C4-2B (cell line): ENCODE data around the gene MAGED2.
"Not testable (repeated sequence)": the region's sequence is repeated elsewhere in the genome, so short reads cannot be mapped to it uniquely, and the experiment has no call there.

Experiments used
- H3K27ac ChIP-seq: fragments of 450-650 bp; 2 replicates; pipeline ENCODE4 v1.5.1; 2017
- ZFX ChIP-seq: fragments of 450-650 bp; IDR thresholded peaks from 2 replicates; pipeline ENCODE4 v1.6.1; 2017
- TF ChIP-seq, protein P1 (sequence below): fragments of 450-650 bp; conservative IDR thresholded peaks from 2 replicates; pipeline ENCODE4 v1.5.1; 2017; ENCODE audit warnings: mild to moderate bottlenecking

The MAGED2 gene

DNA sequence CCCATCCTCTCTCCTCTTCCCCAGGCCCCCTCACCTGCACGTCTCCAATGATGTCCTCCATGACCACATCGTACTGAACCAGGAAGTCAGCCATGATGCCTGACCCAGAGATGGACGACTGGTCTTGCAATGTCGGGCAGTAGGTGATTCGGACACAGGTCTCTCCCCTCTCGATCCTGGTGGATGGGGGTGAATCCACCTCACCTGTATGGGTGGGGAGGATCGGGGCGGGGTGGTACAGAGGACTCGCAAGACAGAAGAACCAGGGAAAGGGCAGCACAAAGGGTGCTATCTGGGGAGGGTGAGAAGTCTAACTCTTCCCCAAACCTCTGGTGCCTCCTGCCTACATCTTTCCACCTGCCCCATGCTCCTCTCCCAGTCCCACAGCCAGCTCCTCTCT lies 19.1 kb upstream of the MAGED2 start:
- no peak overlapping the region for H3K27ac ChIP-seq
- TF ChIP-seq ZFX = no peak
- TF ChIP-seq, protein P1, sequence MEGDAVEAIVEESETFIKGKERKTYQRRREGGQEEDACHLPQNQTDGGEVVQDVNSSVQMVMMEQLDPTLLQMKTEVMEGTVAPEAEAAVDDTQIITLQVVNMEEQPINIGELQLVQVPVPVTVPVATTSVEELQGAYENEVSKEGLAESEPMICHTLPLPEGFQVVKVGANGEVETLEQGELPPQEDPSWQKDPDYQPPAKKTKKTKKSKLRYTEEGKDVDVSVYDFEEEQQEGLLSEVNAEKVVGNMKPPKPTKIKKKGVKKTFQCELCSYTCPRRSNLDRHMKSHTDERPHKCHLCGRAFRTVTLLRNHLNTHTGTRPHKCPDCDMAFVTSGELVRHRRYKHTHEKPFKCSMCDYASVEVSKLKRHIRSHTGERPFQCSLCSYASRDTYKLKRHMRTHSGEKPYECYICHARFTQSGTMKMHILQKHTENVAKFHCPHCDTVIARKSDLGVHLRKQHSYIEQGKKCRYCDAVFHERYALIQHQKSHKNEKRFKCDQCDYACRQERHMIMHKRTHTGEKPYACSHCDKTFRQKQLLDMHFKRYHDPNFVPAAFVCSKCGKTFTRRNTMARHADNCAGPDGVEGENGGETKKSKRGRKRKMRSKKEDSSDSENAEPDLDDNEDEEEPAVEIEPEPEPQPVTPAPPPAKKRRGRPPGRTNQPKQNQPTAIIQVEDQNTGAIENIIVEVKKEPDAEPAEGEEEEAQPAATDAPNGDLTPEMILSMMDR = no peak

DNA sequence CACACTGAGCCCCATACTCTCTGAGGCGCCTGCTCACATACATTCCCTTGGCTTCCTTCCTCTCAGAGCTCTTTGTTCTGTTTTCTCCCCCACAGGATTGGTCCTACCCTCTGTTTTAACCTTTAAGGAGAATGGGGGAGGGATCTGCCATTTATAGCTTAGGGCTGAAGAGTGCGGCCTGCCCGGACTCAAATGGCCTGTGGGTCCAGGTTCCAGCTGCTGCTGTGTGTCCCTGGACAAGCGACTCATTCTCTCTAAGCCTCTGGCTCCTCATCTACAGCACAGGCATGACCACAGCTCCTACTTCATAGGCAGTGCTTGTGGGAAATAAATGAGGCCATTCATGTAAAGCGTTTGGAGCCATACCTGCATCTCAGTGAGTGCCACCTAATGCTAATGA lies 18.1 kb upstream of the MAGED2 start:
- not testable (repeated sequence) for H3K27ac ChIP-seq

DNA sequence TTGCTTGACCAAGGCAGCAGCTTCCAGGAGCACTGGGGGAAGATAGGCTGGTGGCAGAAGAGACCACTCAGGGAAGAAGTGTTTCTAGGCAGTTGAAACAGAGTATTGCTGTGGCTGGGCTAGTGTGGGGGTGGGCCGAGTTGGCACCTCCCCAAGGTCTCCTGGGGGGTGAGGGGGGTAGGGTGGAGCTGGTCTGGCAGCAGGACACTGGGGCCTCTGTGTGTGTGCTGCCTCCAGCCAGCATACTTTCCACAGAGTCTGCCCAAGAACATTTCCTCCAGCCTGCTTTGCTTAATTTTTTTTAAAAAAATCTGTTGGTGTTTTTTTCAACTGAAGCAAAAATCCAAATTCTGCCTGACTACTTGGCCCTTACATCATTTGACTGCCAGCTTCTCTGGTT lies 13.5 kb upstream of the MAGED2 start:
- TF ChIP-seq ZFX = no peak
- TF ChIP-seq, protein P1 = no peak
- H3K27ac ChIP-seq = peak overlapping the region; percentile 79

DNA sequence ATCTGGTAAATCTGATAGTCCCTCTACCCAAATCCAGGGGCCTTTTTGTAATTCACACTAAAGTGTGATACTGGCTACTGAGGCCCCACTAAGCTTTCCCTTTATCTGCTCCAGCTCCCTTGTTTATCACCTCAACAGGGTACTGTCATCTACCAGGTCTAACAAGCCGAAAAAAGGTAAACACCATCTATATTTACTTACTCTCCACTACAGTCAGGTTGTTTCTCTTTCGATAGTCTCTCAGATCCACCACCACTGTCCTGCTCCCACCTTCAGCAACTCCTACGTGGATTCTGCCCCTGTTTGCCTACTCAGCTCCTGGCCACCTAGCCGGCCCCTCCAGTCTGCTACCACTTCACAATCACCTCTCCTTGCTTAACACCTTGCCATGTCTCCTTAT lies 12.8 kb upstream of the MAGED2 start:
- peak overlapping the region; percentile 79 for H3K27ac ChIP-seq
- no peak for TF ChIP-seq ZFX
- TF ChIP-seq, protein P1 = no peak

DNA sequence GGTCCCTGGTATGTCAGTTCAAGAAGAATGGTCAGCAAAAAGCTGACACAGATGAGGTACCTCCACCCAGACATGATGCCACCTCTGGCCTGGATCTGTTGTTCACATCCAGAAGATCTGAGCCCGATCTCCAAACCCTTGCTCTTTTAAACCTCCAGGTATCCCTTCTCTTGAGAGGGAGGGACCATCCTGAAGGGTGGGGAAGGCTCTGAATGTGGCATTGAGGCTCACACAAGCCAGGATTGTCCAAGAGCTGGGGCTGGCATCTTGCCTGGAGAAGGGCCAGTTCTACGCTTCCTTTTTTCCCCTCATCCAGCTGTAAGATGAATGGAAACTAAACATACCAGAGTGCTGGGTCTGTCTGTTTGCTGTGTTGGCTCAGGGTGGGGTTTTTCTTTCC lies 9.4 kb upstream of the MAGED2 start, which contains the start of gene ITIH6:
ITIH6 (minus strand) TSS at position 119 of the 400 bp plus-strand sequence; CDS start at position 74, 45 bp downstream.
- no peak within 1 kb of the TSS for H3K27ac ChIP-seq
- TF ChIP-seq ZFX = no peak
- TF ChIP-seq, protein P1 = no peak

DNA sequence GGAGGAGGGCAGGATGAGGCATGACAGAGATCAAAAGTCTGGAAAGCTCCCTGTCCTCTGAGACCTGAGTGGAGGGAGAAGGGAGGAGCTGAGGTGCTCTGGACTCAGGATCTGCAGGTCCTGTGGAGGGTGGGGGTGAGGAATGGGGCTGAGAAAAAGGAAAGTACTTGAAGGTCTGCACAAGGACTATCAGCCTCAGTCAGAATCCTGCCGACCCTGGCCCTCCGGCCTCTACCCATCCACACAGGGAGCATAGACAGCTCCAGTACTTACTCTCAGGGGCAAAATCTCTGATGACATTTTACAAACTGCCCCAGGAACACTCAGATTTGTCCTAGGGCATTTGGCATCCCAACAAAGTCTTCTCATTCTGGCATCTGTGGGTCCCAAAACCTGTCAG lies 8.5 kb upstream of the MAGED2 start:
- TF ChIP-seq ZFX = no peak
- TF ChIP-seq, protein P1 = no peak
- H3K27ac ChIP-seq = no peak overlapping the region

DNA sequence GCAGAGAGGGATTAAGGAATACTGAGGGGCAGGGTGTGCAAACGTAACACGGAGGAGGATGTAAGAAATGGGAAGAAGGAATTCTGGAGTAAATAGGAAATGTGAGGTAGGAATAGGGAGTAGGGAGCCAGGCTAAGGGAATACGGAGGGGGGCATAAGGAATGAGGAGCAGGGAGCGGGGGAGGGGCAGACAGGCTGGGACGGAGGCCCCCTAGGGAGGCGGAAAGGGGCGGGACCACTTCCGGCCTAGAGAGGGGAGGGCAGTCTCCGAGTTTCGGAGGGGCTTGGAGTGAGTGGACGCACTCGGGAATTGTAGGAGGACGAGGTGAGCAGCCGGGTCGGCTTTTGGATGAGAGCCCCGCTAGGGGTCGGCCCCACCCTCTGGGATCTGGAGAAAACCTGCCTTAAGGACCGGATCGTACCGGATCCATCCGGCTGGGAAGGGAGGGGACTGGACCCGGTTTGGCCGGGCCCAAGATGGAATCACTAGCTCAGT lies 612 bp downstream of the MAGED2 start:
- peak overlapping the region; percentile 80 for H3K27ac ChIP-seq
- no peak for TF ChIP-seq ZFX
- TF ChIP-seq, protein P1 = no peak

DNA sequence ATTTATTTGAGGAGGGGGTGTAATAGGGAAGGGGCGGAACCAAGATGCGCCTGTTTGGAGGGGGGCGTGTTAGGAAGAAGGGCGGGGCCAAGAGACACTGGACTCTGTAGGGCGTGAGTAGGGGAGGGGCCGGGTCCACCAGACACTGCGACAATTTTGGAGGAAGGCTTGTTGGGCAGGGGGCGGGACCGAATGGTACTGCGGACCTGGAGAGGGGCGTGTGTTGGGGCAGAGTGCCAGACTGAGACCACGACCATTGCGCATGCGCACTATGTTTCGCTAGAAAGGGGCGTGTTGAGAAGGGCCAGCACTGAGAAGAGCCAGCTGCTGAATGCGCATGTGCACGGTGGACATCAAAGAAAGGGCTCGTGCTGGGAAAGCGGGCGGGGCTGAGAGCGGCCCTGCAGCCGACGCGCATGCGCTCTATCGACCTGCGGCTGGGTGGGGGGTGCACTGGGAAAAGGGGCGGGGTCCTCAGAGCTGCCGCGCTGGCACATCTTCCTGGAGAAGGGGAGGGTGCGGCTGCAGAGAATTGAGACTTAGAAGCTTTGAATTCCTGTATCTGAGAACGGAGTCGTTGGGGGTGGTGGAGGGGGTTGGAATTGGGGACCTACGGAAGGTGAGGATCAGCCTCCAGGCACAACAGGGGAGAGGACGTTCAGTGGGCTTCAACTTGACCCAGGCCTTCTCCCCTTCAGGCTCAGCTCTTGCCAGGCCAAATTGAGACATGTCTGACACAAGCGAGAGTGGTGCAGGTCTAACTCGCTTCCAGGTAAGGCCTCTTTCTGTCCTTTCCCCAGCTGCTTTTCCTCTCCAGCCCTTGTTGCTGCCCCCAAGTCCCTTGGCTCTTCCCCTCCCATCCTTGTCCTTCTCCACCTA lies 1.3 kb downstream of the MAGED2 start:
- H3K27ac ChIP-seq = peak overlapping the region; percentile 80
- TF ChIP-seq, protein P1 = no peak
- TF ChIP-seq ZFX = no peak
